Measurements from ENCODE around the gene SETD7. TPM values are rescaled to one million over a fixed set of nuclear protein-coding genes. Genes with fewer than 3 reads are reported as not detected.
A peak's percentile ranks its signal among the peaks of the same experiment; 100 is the strongest.

Gene SETD7
- polyA plus RNA-seq, 3 donors = 14.1 to 16.8 (median 15.4) TPM

DNA sequence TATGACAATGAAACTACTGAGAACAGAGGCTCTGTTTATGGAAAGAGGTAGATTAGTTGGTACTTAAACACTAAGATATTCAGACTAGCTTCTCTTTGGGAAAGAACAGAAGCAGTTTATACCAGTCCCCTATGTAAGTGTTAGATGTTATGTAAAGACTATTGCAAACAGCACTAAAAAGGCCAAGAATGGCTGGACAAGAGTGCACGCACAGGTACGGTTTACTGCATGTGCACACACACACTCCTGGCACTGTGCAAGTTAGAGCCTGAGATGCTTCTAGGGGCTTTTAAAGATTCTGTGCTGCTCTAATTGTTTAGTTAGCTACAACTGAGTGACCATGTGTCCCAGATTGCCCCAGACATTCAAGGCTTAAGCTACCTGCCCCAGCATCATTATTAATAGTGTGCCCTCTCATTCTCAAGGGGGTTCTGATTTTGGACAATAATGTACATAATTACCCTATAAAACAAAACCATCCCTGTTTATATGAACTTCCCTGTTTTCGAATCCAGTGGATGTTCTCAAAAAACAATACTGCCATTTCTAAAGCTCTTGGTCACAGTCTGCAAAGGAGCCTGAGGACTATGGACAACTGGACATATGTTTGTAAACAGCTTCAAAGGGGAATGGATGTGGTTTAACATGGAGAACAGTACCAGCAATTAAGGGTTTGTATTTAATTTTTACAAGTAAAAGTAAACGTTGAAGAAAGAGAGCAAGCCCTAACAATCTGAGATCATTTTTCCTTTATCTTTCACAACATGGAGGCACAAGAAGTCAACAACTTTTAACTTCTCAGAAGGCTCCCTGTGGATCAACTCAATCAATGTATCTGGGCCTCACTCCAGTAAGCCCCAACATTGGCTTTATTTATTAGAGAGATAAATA, 2.0 kb downstream of the SETD7 start:
- H3K4me1 Mint-ChIP-seq = peaks cover 54% of the 10 kb centered on the region
- Histone ChIP-seq H4K20me1 (ENCODE audit: insufficient read depth, low read length) (peaks cover 43% of the 10 kb centered on the region), H3K27ac (ENCODE audit: low read depth in 1 of 2, low read length in 2 of 2) (peak overlapping the region in 1 of 2 donors; percentile 91), H3K36me3 (replicated peaks in 1 of 2; ENCODE audit: control insufficient read depth in 1 of 2, insufficient read depth in 2 of 2, low read length in 2 of 2) (no peaks in the 10 kb centered on the region), H3K9ac (ENCODE audit: insufficient read depth, low read length, poor library complexity, severe bottlenecking) (no peak overlapping the region), H3K27me3 (ENCODE audit: control insufficient read depth in 2 of 2, insufficient read depth in 2 of 2, low read length in 2 of 2) (no peaks in the 10 kb centered on the region), H3K4me3 (replicated peaks in 1 of 3; ENCODE audit: low read depth in 2 of 3, low read length in 3 of 3) (peak overlapping the region in 1 of 3 experiments; percentile 78), H3K9me3 (replicated peaks in 1 of 2; ENCODE audit: control insufficient read depth in 1 of 2, insufficient read depth in 1 of 2, low read length in 2 of 2) (no peaks in the 10 kb centered on the region), H3K4me1 (ENCODE audit: control insufficient read depth in 1 of 2, insufficient read depth in 2 of 2, low read length in 2 of 2) (peaks cover 37 to 61% of the 10 kb centered on the region in 2 donors), H3K4me2 (replicated peaks; ENCODE audit: extremely low read depth, low read length, poor library complexity, severe bottlenecking) (peak overlapping the region; percentile 83), H3K79me2 (ENCODE audit: insufficient read depth, low read length) (peaks cover 68% of the 10 kb centered on the region), H2AFZ (ENCODE audit: insufficient read depth, low read depth, low read length, poor library complexity, severe bottlenecking) (no peak overlapping the region)
- H3K27ac Mint-ChIP-seq = peak overlapping the region in 5 of 7 donors; percentile 92 to 97 (median 97)
- 100% methylated on average over 2 of the region's 4 CpGs for WGBS (ENCODE audit: insufficient coverage)
- peak overlapping the region; percentile 88 to 92 for H3K4me3 Mint-ChIP-seq
- TF ChIP-seq, protein P1, sequence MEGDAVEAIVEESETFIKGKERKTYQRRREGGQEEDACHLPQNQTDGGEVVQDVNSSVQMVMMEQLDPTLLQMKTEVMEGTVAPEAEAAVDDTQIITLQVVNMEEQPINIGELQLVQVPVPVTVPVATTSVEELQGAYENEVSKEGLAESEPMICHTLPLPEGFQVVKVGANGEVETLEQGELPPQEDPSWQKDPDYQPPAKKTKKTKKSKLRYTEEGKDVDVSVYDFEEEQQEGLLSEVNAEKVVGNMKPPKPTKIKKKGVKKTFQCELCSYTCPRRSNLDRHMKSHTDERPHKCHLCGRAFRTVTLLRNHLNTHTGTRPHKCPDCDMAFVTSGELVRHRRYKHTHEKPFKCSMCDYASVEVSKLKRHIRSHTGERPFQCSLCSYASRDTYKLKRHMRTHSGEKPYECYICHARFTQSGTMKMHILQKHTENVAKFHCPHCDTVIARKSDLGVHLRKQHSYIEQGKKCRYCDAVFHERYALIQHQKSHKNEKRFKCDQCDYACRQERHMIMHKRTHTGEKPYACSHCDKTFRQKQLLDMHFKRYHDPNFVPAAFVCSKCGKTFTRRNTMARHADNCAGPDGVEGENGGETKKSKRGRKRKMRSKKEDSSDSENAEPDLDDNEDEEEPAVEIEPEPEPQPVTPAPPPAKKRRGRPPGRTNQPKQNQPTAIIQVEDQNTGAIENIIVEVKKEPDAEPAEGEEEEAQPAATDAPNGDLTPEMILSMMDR (IDR thresholded peaks at IDR 0.05) = no peak
- H3K36me3 Mint-ChIP-seq = peaks cover 0 to 5% of the 10 kb centered on the region in 2 donors
- peaks cover 0 to 2% (median 0%) of the 10 kb centered on the region in 3 donors for H3K27me3 Mint-ChIP-seq (ENCODE audit: low read depth in 3 of 3)
- peaks cover 0 to under 1% (median 0%) of the 10 kb centered on the region in 7 donors for H3K9me3 Mint-ChIP-seq
- intact Hi-C loops (cut with micrococcal nuclease) = loop anchor here in 1 of 2 donors (10.0 kb wide), 3 partner anchors 111 to 349 kb away; partner anchors contain the start of genes MGST2, NAA15 and NDUFC1
- no peak for DNase-seq

DNA sequence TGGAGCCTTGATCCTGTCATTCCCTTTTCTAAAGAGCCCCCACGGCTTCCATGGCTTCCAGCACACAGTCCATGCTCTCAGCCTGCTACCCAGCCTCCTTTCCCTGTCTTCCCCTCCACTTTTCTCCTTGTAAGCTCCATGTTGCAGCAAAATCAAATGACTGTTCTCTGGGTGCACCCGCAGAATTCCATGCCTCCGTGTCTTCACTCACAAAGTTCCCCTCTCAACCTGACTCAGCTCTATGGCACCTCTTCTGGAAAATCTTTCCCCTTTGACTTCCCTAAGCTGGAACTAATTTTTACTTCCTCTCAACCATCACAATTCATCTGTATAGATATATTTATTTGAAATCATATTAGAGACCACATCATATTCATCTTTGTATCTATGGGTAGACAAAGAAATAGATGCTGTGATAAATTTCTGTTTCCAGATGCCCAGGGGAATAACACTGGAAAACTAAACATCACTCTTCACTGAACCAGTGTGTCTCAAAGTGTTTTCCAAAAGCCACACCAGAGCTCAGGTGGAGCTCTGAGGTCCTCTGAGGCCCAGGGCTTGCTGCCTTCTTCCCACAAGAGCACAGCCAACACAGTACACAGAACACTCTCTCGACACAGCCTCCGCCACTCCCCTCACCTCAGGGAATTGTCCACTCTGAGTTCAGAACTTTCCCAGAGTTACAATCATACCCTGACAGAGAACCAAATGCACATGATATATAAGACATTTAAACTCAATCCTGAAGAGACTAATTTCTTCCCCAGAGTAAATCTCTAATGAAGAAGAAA, 3.3 kb downstream of the SETD7 start:
- H3K79me2 ChIP-seq (ENCODE audit: insufficient read depth, low read length) = peaks cover 81% of the 10 kb centered on the region
- H3K9ac ChIP-seq (ENCODE audit: insufficient read depth, low read length, poor library complexity, severe bottlenecking) = no peak overlapping the region
- peak in 1 of 3 donors; percentile 33 for DNase-seq
- WGBS (ENCODE audit: insufficient coverage) = 79% methylated on average over 5 of the region's 5 CpGs
- intact Hi-C loops (cut with micrococcal nuclease) = loop anchor here in 1 of 2 donors (10.0 kb wide), 3 partner anchors 112 to 348 kb away; partner anchors contain the start of genes MGST2, NAA15 and NDUFC1
- peaks cover 56% of the 10 kb centered on the region for H4K20me1 ChIP-seq (ENCODE audit: insufficient read depth, low read length)
- Mint-ChIP-seq H3K9me3 (no peaks in the 10 kb centered on the region), H3K36me3 (peaks cover 0 to 8% of the 10 kb centered on the region in 2 donors), H3K4me3 (peak overlapping the region in 1 of 2 donors; percentile 40), H3K27ac (peak overlapping the region; percentile 19 to 83 (median 63)), H3K27me3 (ENCODE audit: low read depth in 3 of 3) (peaks cover 0 to 2% (median 0%) of the 10 kb centered on the region in 3 donors), H3K4me1 (peaks cover 51% of the 10 kb centered on the region)
- peaks cover 0 to 2% of the 10 kb centered on the region in 2 donors for H3K36me3 ChIP-seq (replicated peaks in 1 of 2; ENCODE audit: control insufficient read depth in 1 of 2, insufficient read depth in 2 of 2, low read length in 2 of 2)
- H3K4me3 ChIP-seq (replicated peaks in 1 of 3; ENCODE audit: low read depth in 2 of 3, low read length in 3 of 3) = no peak overlapping the region
- H3K27ac ChIP-seq (ENCODE audit: low read depth in 1 of 2, low read length in 2 of 2) = peak overlapping the region in 1 of 2 donors; percentile 10
- H3K9me3 ChIP-seq (replicated peaks in 1 of 2; ENCODE audit: control insufficient read depth in 1 of 2, insufficient read depth in 1 of 2, low read length in 2 of 2) = no peaks in the 10 kb centered on the region
- TF ChIP-seq, protein P1 (IDR thresholded peaks at IDR 0.05) = no peak
- no peaks in the 10 kb centered on the region for H3K27me3 ChIP-seq (ENCODE audit: control insufficient read depth in 2 of 2, insufficient read depth in 2 of 2, low read length in 2 of 2)
- H3K4me2 ChIP-seq (replicated peaks; ENCODE audit: extremely low read depth, low read length, poor library complexity, severe bottlenecking) = peak overlapping the region; percentile 16
- no peak overlapping the region for H2AFZ ChIP-seq (ENCODE audit: insufficient read depth, low read depth, low read length, poor library complexity, severe bottlenecking)
- H3K4me1 ChIP-seq (ENCODE audit: control insufficient read depth in 1 of 2, insufficient read depth in 2 of 2, low read length in 2 of 2) = peaks cover 33 to 52% of the 10 kb centered on the region in 2 donors

All from CD14-positive monocyte (primary cell).